Endothelial cell of umbilical vein (primary cell): ENCODE measurements around the gene DBNDD2.

ENCODE experiments used
- CTCF ChIP-seq, 2 donors: IDR thresholded peaks; 1 replicate in 1 of 2; 2 replicates in 1 of 2; pipeline ENCODE4 v1.5.1; 2011; ENCODE audit warnings: low read length in 2 of 2, mild to moderate bottlenecking in 2 of 2, moderate library complexity in 2 of 2, control low read depth in 1 of 2, inconsistent platforms in 1 of 2, low read depth in 1 of 2; ENCODE audit not compliant: insufficient read depth in 1 of 2; ENCODE audit errors: extremely low read depth in 1 of 2
- EZH2 ChIP-seq: IDR thresholded peaks from 2 replicates; pipeline ENCODE4 v1.6.1; 2012; ENCODE audit warnings: borderline replicate concordance, low read depth, mild to moderate bottlenecking, moderate library complexity, low read length, inconsistent platforms; ENCODE audit not compliant: severe bottlenecking
- FOS ChIP-seq: IDR thresholded peaks from 2 replicates; pipeline ENCODE4 v1.6.1; 2011; ENCODE audit warnings: mild to moderate bottlenecking, low read length, moderate library complexity, borderline replicate concordance; ENCODE audit not compliant: insufficient read depth
- GATA2 ChIP-seq: IDR thresholded peaks from 2 replicates; pipeline ENCODE4 v1.7.0; 2011; ENCODE audit warnings: low read depth, mild to moderate bottlenecking, moderate library complexity, mixed read lengths, low read length; ENCODE audit not compliant: insufficient read length, insufficient read depth
- JUN ChIP-seq: IDR thresholded peaks from 2 replicates; pipeline ENCODE4 v1.6.1; 2011; ENCODE audit warnings: borderline replicate concordance, low read depth; ENCODE audit not compliant: insufficient read length, insufficient read depth
- MAX ChIP-seq: IDR thresholded peaks from 2 replicates; pipeline ENCODE4 v1.6.1; 2011; ENCODE audit not compliant: insufficient read depth, insufficient read length
- POLR2A ChIP-seq: IDR thresholded peaks from 2 replicates; pipeline ENCODE4 v1.6.1; 2012; ENCODE audit warnings: low read depth, mild to moderate bottlenecking, control low read depth, low read length
- POLR2AphosphoS5 ChIP-seq: IDR thresholded peaks from 2 replicates; pipeline ENCODE4 v1.6.1; 2012; ENCODE audit warnings: low read depth, mild to moderate bottlenecking, control low read depth, low read length, moderate library complexity; ENCODE audit not compliant: insufficient read depth

- TF ChIP-seq POLR2A (no peak), EZH2 (no peak), MAX (no peak), CTCF (IDR thresholded peaks at IDR 0.05; ENCODE audit: extremely low read depth in 1 of 2, insufficient read depth in 1 of 2, low read depth in 1 of 2, low read length in 2 of 2) (no peak), POLR2AphosphoS5 (no peak), FOS (no peak), GATA2 (no peak), JUN (no peak)
These were observed 49.1 kb upstream of the DBNDD2 start for GRCh38 chr20:45359069-45359405.
